Measurements from ENCODE around the gene SYCP2. TPM values are rescaled to one million over a fixed set of nuclear protein-coding genes. Genes with fewer than 3 reads are reported as not detected.

Gene SYCP2
- total RNA-seq, 6 experiments from 2014 or later, result 0.23 to 1.1 (median 0.56) TPM

- no peak for DNase-seq
- Mint-ChIP-seq H3K36me3 (ENCODE audit: low read depth) (no peaks in the 10 kb centered on the region), H3K27me3 (ENCODE audit: insufficient read depth) (peaks cover 3% of the 10 kb centered on the region), H3K27ac (no peak overlapping the region), H3K9me3 (peaks cover 57% of the 10 kb centered on the region), H3K4me3 (no peak overlapping the region), H3K4me1 (ENCODE audit: low read depth) (no peaks in the 10 kb centered on the region)
- TF ChIP-seq, protein P1, sequence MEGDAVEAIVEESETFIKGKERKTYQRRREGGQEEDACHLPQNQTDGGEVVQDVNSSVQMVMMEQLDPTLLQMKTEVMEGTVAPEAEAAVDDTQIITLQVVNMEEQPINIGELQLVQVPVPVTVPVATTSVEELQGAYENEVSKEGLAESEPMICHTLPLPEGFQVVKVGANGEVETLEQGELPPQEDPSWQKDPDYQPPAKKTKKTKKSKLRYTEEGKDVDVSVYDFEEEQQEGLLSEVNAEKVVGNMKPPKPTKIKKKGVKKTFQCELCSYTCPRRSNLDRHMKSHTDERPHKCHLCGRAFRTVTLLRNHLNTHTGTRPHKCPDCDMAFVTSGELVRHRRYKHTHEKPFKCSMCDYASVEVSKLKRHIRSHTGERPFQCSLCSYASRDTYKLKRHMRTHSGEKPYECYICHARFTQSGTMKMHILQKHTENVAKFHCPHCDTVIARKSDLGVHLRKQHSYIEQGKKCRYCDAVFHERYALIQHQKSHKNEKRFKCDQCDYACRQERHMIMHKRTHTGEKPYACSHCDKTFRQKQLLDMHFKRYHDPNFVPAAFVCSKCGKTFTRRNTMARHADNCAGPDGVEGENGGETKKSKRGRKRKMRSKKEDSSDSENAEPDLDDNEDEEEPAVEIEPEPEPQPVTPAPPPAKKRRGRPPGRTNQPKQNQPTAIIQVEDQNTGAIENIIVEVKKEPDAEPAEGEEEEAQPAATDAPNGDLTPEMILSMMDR (IDR thresholded peaks at IDR 0.05), result no peak
These were observed 119.2 kb downstream of the SYCP2 start for GRCh38 chr20:59813948-59814839.

Other genes starting within 250 kb of the SYCP2 start
- gene PPP1R3D, start 6.7 kb upstream of the SYCP2 start, total RNA-seq (2021; fragmentation: NEBNext Ultra II Directional; extraction: Animal tissue kit (Norgen Biotek cat#: 25700)), result 1 to 10 TPM; 5.6 to 6.8 (median 6.2) TPM
- 10 to 100 TPM; 16.6 to 20.0 (median 18.6) TPM for gene FAM217B, start 6.8 kb upstream of the SYCP2 start, total RNA-seq (2021; fragmentation: NEBNext Ultra II Directional; extraction: Animal tissue kit (Norgen Biotek cat#: 25700))
- gene CDH26, start 24.8 kb upstream of the SYCP2 start, total RNA-seq (2021; fragmentation: NEBNext Ultra II Directional; extraction: Animal tissue kit (Norgen Biotek cat#: 25700)), result under 1 TPM in 2 of 6 experiments, not detected in 4; 0.17 to 0.27 TPM